GM13977 (cell line): ENCODE measurements around the gene RANBP10.
"Not testable (repeated sequence)": the region's sequence is repeated elsewhere in the genome, so short reads cannot be mapped to it uniquely, and the experiment has no call there.

ENCODE experiments used
- DNase-seq: peaks from one replicate; pipeline ENCODE4 v3.0.0; 2012; ENCODE audit warnings: low spot score
- in situ Hi-C: fragments of 300-500 bp; cut with MboI; formaldehyde crosslinking; loops from one replicate; pipeline ENCODE4 v1.12.0; 2022; ENCODE audit warnings: low sequenced_read_pairs, low pct_unique_long_range_greater_than_20kb, mixed read lengths, inconsistent platforms; ENCODE audit not compliant: unreplicated experiment
- TF ChIP-seq, protein P1 (sequence below): IDR thresholded peaks from 2 replicates; pipeline ENCODE4 v1.5.1; 2012; ENCODE audit warnings: mild to moderate bottlenecking, control low read depth; ENCODE audit not compliant: insufficient read depth; ENCODE audit errors: extremely low read depth, missing control alignments

The RANBP10 gene

DNA sequence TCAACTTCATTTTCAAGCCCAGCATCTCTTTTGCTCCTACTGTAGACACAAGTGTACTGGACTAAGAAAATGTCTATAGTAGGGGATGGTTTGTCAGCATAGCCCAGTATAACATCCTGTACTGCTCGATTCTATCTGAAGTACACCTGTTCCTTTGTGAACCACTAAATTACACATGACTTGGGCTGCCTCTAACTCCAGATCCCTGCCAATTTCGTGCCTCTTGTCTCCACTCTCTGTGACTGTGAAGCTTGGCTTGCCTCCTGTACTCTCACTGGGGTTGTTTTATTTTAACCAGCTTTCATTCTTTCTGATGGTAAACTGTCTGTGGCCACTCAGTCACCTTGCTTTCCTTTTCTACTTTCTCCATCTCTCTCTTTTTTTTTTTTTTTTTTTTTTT, 111.7 kb downstream of the RANBP10 start:
- in situ Hi-C loops, result loop anchor here (25.0 kb wide), 1 partner anchor 368 kb away; no protein-coding TSS in a partner anchor
- DNase-seq, result no peak
- TF ChIP-seq, protein P1, sequence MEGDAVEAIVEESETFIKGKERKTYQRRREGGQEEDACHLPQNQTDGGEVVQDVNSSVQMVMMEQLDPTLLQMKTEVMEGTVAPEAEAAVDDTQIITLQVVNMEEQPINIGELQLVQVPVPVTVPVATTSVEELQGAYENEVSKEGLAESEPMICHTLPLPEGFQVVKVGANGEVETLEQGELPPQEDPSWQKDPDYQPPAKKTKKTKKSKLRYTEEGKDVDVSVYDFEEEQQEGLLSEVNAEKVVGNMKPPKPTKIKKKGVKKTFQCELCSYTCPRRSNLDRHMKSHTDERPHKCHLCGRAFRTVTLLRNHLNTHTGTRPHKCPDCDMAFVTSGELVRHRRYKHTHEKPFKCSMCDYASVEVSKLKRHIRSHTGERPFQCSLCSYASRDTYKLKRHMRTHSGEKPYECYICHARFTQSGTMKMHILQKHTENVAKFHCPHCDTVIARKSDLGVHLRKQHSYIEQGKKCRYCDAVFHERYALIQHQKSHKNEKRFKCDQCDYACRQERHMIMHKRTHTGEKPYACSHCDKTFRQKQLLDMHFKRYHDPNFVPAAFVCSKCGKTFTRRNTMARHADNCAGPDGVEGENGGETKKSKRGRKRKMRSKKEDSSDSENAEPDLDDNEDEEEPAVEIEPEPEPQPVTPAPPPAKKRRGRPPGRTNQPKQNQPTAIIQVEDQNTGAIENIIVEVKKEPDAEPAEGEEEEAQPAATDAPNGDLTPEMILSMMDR, result no peak

DNA sequence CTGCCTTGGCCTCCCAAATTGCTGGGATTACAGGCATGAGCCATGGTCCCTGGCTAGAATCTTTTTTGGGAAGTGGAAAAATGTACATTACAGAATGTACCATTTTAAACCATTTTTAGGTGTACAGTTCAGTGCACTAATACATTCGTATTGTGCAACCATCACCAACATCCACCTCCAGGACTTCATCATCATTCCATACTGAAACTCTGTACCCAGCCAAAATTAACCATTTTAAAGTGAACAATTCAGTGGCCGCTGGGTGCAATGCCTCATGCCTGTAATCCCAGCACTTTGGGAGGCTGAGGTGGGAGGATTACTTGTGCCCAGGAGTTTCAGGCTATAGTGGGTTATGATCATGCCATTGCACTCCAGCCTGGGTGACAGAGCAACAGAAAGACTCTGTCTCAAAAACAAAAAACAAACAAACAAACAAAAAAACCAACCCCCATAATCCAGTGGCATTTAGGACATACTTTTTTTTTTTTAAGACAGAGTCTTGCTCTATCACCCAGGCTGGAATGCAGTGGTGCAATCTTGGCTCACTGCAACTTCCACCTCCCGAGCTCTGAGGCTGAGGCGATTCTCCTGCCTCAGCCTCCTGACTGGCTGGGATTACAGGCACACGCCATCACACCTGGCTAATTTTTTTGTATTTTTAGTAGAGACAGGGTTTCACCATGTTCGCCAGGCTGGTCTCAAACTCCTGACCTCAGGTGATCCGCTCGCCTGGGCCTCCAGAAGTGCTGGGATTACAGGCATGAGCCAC, 112.7 kb downstream of the RANBP10 start:
- in situ Hi-C loops, result loop anchor here (25.0 kb wide), 1 partner anchor 369 kb away; no protein-coding TSS in a partner anchor
- DNase-seq, result not testable (repeated sequence)

DNA sequence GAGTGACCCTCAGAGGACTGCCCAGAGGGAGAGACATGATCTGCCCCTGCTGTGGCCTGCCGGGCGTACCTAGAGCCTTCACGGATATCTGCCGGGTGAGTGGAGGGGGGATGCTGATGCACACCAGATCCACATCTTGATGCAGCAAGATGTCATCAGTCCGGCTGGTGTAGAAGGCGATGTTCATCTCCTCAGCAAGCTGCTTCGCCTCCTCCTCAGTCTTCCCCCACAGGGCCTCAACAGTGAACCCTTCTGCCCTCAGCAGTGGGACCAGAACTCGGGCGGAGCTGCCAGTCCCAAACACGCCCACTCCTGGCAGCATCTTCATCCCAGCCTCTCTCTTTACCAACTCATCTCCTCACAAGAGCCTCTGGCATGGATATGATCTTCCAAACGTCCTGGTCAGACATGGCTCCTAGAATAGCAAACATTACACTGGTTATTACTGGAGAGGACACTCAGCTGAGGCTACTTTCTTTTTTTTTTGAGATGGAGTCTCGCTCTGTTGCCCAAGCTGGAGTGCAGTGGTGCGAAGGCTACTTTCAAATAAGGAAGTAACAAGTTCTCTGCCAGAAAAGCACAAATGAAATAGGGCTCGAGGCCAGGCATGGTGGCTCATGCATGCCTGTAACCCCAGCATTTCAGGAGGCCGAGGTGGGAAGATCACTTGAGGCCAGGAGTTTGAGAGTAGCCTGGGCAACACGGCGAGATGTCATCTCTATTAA, 120.8 kb downstream of the RANBP10 start:
- in situ Hi-C loops, result loop anchor here (10.0 to 25.0 kb wide), 2 partner anchors 239 to 377 kb away; no protein-coding TSS in a partner anchor
- no peak for DNase-seq
- TF ChIP-seq, protein P1, result no peak

DNA sequence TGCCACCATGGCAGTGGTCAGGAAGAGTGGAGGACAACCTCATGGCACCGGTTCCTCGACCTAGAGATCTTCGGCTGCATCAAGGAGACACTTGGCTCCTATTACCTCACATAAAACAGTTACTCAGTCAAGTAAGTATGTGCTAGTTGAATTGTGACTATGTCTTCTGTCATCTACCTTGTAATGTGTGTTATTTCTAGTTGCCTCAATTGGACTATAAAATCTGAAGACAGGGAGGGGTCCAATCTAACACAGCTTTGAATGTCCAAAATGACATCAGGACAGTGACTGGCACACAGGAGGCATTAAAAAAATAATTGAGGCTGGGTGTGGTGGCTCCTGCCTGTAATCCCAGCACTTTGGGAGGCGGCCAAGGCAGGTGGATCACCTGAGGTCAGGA, 122.6 kb downstream of the RANBP10 start:
- no peak for DNase-seq
- in situ Hi-C loops, result loop anchor here (10.0 to 25.0 kb wide), 2 partner anchors 241 to 379 kb away; no protein-coding TSS in a partner anchor
- TF ChIP-seq, protein P1, result no peak

DNA sequence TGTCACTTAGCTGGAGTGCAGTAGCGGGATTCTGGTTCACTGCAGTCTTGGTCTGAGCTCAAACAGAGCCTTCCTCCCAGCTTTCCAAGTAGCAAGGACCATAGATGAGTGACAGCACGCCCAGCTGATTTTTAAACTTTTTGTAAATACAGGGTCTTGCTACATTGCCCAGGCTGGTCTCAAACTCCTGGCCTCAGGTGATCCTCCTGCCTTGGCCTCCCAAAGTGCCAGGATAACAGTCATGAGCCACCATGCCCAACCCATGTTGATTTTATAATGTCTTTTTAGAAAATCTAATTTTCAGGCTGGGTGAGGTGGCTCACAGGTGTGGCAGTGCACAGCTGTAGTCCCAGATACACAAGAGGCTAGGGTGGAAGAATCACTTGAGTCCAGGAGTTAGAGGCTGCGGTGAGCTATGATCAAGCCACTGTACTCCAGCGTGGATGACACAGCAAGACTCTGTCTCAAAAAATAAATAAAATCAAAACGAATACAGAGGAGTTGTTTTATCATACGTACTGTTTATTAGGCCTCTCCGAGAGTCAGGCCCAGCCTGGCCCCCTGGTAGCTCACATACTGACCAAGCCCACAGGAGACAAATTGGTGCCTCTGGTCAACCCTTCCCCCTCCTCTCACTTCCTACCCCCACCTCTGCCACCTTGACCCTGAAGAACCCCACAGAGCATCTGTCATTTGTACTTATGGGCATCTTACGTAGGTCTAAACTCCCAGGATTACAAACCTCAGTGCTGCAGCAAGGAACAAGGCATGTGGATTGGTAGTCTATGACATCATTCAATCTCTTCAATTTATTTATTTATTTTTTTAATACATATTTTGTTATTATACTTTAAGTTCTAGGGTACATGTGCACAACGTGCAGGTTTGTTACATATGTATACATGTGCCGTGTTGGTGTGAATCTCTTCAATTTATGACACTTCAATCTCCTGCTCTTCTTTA, 126.1 kb downstream of the RANBP10 start:
- DNase-seq, result no peak
- TF ChIP-seq, protein P1, result no peak
- in situ Hi-C loops, result loop anchor here (10.0 to 25.0 kb wide), 3 partner anchors 135 to 382 kb away; no protein-coding TSS in a partner anchor

DNA sequence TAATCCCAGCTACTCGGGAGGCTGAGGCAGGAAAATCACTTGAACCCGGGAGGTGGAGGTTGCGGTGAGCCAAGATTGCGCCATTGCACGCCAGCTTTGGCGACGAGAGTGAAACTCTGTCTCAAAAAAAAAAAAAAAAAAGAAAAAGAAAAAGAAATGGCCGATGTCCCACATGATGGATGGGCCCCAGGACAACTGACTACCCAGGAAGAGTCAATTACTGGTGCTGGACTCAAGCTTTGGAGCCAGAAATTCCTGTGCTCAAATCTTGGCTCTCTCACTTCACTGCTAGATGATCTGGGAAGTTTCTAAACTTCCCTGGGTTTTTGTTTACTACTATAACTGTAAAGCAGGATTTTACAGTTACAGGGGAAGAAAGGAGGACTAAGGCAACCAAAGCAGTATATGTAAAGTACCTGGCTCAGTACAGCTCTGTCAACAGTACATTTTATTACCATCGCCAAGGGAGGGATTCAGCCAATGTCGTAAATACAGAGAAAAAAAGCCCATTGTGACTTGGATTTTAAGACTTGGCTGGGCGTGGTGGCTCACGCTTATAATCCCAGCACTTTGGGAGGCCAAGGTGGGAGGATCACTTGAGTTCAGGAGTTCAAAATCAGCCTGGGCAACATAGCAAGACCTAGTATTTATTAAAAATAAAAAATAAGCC, 127.9 kb downstream of the RANBP10 start:
- TF ChIP-seq, protein P1, result no peak
- in situ Hi-C loops, result loop anchor here (10.0 to 25.0 kb wide), 2 partner anchors 136 to 384 kb away; no protein-coding TSS in a partner anchor
- no peak for DNase-seq
